Suprapubic skin (tissue), 4 donors: ENCODE data around the gene CBLB. TPM values are rescaled to one million over a fixed set of nuclear protein-coding genes. Genes with fewer than 3 reads are reported as not detected.

Experiments
- DNase-seq, 2 donors: peaks; one replicate each; pipeline ENCODE4 v3.0.0-alpha.2; 2019; ENCODE audit warnings: low spot score in 2 of 2
- H3K27ac ChIP-seq: fragments of 200-600 bp; sonication (generic); one replicate; pipeline ENCODE4 v1.5.1; 2019
- H3K27me3 ChIP-seq: fragments of 200-600 bp; sonication (generic); one replicate; pipeline ENCODE4 v1.5.1; 2019
- H3K36me3 ChIP-seq: fragments of 200-600 bp; sonication (generic); one replicate; pipeline ENCODE4 v1.5.1; 2019
- H3K4me1 ChIP-seq: fragments of 200-600 bp; sonication (generic); one replicate; pipeline ENCODE4 v1.5.1; 2019
- H3K4me3 ChIP-seq: fragments of 200-600 bp; sonication (generic); one replicate; pipeline ENCODE4 v1.5.1; 2019; ENCODE audit warnings: mild to moderate bottlenecking
- H3K9me3 ChIP-seq: fragments of 200-600 bp; sonication (generic); one replicate; pipeline ENCODE4 v1.5.1; 2019
- CTCF ChIP-seq, 2 donors: fragments of 200-600 bp in 1 of 2; fragments of 450-650 bp in 1 of 2; sonication (generic) in 1 of 2; IDR thresholded peaks; one replicate each; pipeline ENCODE4 v1.5.1; 2016 to 2019; ENCODE audit warnings: antibody characterized with exemption in 2 of 2, mild to moderate bottlenecking in 1 of 2, moderate library complexity in 1 of 2
- EP300 ChIP-seq: sonication (generic); formaldehyde crosslinking; IDR thresholded peaks from one replicate; pipeline ENCODE4 v1.6.1; 2017; ENCODE audit warnings: antibody characterized with exemption
- POLR2A ChIP-seq, 2 donors: fragments of 450-650 bp; IDR thresholded peaks; one replicate each; pipeline ENCODE4 v1.6.1; 2017; ENCODE audit warnings: antibody characterized with exemption in 2 of 2, mild to moderate bottlenecking in 2 of 2, moderate library complexity in 2 of 2
- POLR2AphosphoS5 ChIP-seq, 3 donors: sonication (generic); formaldehyde crosslinking; IDR thresholded peaks; one replicate each; pipeline ENCODE4 v1.6.1; 2017; ENCODE audit warnings: antibody characterized with exemption in 3 of 3
- WGBS: methylation state at CpG from one replicate; pipeline ENCODE4 v1.1.5; 2018; 5-methylcytosine and 5-hydroxymethylcytosine counted together
- total RNA-seq, 4 donors: library from RNA; depleted of rRNA; stranded (reverse); fragments of >200 nt; gene quantifications; one replicate each; pipeline ENCODE4 v1.1.0, GENCODE V29; 2016

Gene CBLB
- total RNA-seq, 4 donors from 2014 or later: 16.8 to 43.8 (median 25.2) TPM

GRCh38 chr3:105806359-105806758 is 62.5 kb downstream of the CBLB start:
- TF ChIP-seq EP300 (no peak), POLR2A (IDR thresholded peaks at IDR 0.05) (no peak), CTCF (IDR thresholded peaks at IDR 0.05) (no peak), POLR2AphosphoS5 (IDR thresholded peaks at IDR 0.05) (no peak)
- Histone ChIP-seq H3K27ac (no peak overlapping the region), H3K36me3 (no peaks in the 10 kb centered on the region), H3K4me3 (no peak overlapping the region), H3K4me1 (peaks cover 19% of the 10 kb centered on the region), H3K27me3 (no peaks in the 10 kb centered on the region), H3K9me3 (no peaks in the 10 kb centered on the region)
- DNase-seq: no peak

- DNase-seq: no peak
- Histone ChIP-seq H3K9me3 (no peaks in the 10 kb centered on the region), H3K36me3 (no peaks in the 10 kb centered on the region), H3K4me3 (no peak overlapping the region), H3K4me1 (peaks cover 13% of the 10 kb centered on the region), H3K27me3 (no peaks in the 10 kb centered on the region), H3K27ac (no peak overlapping the region)
- WGBS: 60% methylated on average over 7 of the region's 7 CpGs
- no peak for TF ChIP-seq EP300
- no peak for TF ChIP-seq POLR2A (IDR thresholded peaks at IDR 0.05)
- TF ChIP-seq CTCF (IDR thresholded peaks at IDR 0.05): no peak
- TF ChIP-seq POLR2AphosphoS5 (IDR thresholded peaks at IDR 0.05): no peak
These were observed 63.4 kb downstream of the CBLB start for GRCh38 chr3:105805404-105805803.

GRCh38 chr3:105802118-105802706 is 66.6 kb downstream of the CBLB start:
- no peaks in the 10 kb centered on the region for H3K9me3 ChIP-seq
- 66% methylated on average over 5 of the region's 5 CpGs for WGBS
- no peaks in the 10 kb centered on the region for H3K27me3 ChIP-seq
- TF ChIP-seq POLR2AphosphoS5 (IDR thresholded peaks at IDR 0.05) (no peak), EP300 (no peak), CTCF (IDR thresholded peaks at IDR 0.05) (no peak), POLR2A (IDR thresholded peaks at IDR 0.05) (no peak)
- no peak for DNase-seq
- H3K4me1 ChIP-seq: peaks cover 11% of the 10 kb centered on the region
- H3K4me3 ChIP-seq: no peak overlapping the region
- no peaks in the 10 kb centered on the region for H3K36me3 ChIP-seq
- no peak overlapping the region for H3K27ac ChIP-seq

- TF ChIP-seq POLR2A (IDR thresholded peaks at IDR 0.05): no peak
- no peak for TF ChIP-seq EP300
- TF ChIP-seq POLR2AphosphoS5 (IDR thresholded peaks at IDR 0.05): no peak
- TF ChIP-seq CTCF (IDR thresholded peaks at IDR 0.05): no peak
These were observed 67.4 kb downstream of the CBLB start for GRCh38 chr3:105801397-105801796.

GRCh38 chr3:105800320-105800719 is 68.5 kb downstream of the CBLB start:
- Histone ChIP-seq H3K4me1 (peaks cover 3% of the 10 kb centered on the region), H3K4me3 (no peak overlapping the region), H3K9me3 (no peaks in the 10 kb centered on the region), H3K36me3 (no peaks in the 10 kb centered on the region), H3K27me3 (no peaks in the 10 kb centered on the region), H3K27ac (no peak overlapping the region)
- 55% methylated on average over 5 of the region's 5 CpGs for WGBS
- no peak for TF ChIP-seq CTCF (IDR thresholded peaks at IDR 0.05)
- DNase-seq: no peak

More at GRCh38 chr3:105801397-105801796, 67.4 kb downstream of the CBLB start:
- Histone ChIP-seq H3K36me3 (no peaks in the 10 kb centered on the region), H3K9me3 (no peaks in the 10 kb centered on the region), H3K27ac (no peak overlapping the region), H3K27me3 (no peaks in the 10 kb centered on the region), H3K4me1 (peaks cover 7% of the 10 kb centered on the region), H3K4me3 (no peak overlapping the region)
- WGBS: 79% methylated on average over 2 of the region's 2 CpGs
- no peak for DNase-seq
